Measurements from ENCODE around the gene MDH1B. TPM values are rescaled to one million over a fixed set of nuclear protein-coding genes. Genes with fewer than 3 reads are reported as not detected.

The MDH1B gene
- total RNA-seq, 2 donors from 2014 or later: 0.20 TPM; not detected in 1

DNA sequence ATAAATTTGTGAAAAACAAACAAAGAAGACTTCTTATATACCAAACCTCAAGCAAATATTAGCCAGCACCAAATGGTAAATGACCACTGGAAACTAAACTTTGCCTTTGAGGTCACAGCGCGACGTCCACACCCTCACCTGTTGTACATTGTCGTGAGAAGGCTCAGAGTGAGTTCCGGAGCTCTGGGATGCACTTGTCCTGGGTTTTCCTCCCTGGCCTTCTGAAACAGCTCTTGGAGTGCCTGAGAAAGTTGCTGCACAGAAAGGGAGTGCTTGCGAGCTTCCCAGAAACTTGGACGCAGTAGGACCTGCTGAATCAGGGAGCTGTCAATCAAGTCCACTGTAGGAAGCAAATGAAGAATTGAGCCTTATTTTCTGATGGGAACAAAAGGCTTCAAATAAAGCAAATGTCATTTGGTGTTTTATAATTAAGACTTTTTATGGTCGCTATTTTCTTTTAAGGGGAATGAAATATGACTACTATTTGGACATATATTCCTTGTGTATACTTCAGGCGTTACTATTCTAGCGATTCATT lies 57.9 kb downstream of the MDH1B start:
- ATAC-seq (peak; percentile 51), DNase-seq (peak in 1 of 2 donors; percentile 13)
- intact Hi-C loops (cut with DNase I, micrococcal nuclease): no loop called here

DNA sequence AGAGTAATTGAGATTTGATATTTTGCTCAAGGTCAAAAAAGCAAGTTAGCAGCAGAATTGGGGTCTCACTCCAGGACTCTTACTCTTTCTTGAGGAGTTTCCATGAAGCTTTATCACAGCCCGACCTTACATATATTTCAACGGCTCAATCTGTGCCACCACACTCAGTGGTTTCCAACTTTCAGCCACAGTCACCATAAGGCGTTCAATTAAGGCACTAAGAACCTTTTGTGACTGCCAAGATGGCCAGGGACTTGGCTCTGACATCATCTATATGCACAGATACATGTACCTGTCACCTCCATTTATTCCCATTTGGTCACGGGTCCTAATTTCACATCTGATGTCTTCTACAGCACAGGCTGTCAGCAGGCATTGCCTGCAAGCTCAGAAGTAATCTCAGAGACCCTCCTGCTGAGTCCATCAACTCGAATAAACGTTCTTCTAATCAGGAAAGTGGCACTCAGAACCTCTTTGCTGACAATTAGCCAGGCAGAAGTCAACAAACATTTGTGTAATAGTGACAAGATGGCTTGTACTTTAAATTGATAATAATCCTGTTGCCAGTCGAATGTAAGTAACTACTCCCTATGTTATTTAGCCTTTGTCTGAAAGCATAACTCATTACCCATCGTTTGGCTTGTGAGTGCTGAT lies 63.0 kb downstream of the MDH1B start:
- no peak for ATAC-seq
- intact Hi-C loops (cut with DNase I, micrococcal nuclease): no loop called here
- DNase-seq: no peak

DNA sequence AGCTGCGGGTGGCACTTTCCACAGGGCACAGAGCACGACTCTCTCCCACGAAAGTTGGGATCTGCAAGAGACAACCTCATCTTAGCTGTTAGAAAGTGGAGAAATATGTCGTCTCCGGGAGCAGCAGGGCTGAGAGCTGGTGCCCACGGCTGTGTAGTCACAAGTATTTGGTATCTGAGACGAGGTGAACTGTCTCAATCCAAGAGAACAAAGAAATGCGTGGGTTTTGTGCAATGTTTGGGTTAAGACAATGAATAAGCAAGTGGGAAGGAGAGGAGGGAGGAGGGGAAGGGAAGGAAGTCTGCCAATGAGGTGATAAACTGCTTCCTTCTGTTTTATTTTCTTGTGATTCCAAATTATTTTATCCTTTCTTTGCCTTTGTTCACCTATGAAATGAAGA lies 65.0 kb downstream of the MDH1B start:
- DNase-seq (no peak), ATAC-seq (no peak)
- intact Hi-C loops (cut with DNase I, micrococcal nuclease): no loop called here

DNA sequence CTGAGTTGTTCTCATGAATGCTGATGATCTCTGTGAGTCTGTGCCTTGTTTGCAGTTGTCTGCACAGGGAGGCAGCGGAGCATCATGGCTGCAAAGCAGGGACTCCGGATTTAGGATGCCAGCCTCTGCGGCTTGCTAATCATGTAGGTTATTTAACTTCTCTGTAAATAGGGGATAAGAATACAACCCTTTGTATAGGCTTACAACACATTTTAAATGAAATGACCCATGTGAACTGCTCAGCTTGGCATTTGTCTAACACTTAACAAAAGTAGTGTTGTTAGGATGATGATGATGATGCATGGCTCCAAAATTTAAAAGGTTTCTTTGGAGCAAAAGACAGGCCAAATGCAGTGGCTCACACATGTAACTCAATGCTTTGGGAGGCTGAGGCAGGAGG lies 66.3 kb downstream of the MDH1B start:
- ATAC-seq (no peak), DNase-seq (no peak)
- intact Hi-C loops (cut with DNase I, micrococcal nuclease): loop anchor here in 1 of 2 donors (5.0 to 10.0 kb wide), 2 partner anchors 86 to 778 kb away; no protein-coding TSS in a partner anchor

DNA sequence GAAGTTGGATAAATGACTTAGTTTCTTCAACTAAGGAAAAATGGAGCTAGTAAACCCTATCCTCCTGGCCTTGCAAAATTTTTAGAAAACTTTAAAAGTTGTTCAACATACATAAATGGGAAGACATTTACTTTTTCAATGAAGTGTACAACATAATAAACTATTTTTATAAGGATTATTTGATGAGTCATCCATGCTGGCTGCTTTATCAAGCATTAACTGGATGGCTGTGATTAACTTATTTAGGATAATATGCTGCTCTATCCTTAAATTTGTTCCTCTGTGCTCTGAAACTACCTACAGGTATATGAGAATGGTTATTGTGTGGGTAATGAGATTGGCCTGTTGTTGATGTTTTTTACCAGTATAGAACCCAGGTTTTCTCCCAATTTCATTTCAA lies 68.2 kb downstream of the MDH1B start:
- DNase-seq (no peak), ATAC-seq (no peak)
- intact Hi-C loops (cut with DNase I, micrococcal nuclease): loop anchor here in 1 of 2 donors (5.0 to 10.0 kb wide), 2 partner anchors 88 to 780 kb away; no protein-coding TSS in a partner anchor

DNA sequence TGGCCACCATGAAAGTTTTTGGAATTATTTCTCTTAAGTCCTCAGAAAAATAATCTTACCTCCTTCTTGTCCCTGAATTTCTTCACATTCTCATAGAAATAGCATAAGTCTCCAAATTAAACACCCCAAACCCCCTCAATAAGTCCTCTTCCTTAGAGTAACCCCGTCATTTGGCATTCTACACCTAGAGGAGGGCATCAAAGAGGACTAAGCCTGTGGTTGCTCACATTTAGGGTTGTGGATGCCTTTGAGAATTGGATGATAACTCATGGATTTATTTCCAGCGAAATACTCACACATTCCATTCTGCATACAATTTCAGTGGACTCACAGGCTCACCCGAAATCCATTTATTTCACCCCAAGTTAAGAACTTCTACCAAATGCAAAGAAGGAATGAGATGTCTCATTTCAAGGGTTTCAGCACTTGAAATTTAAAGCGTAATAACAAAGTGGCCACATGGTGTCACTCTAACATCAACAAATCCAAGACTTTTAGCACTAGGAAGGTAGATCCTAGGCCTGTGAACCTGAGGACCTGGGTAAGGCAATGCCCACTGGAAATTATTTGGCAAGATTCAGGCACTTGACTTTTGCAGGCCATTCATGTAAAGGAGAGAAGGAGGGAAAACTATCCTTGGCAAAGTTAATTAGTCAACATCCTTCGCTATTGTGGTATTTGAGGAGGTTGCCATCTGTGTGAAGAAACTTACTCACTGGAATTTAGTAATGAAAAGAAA lies 71.6 kb downstream of the MDH1B start:
- intact Hi-C loops (cut with DNase I, micrococcal nuclease): loop anchor here in 1 of 2 donors (10.0 kb wide), 1 partner anchor 91 kb away; no protein-coding TSS in a partner anchor
- peak in 1 of 2 donors; percentile 8 for DNase-seq
- ATAC-seq: peak; percentile 78

DNA sequence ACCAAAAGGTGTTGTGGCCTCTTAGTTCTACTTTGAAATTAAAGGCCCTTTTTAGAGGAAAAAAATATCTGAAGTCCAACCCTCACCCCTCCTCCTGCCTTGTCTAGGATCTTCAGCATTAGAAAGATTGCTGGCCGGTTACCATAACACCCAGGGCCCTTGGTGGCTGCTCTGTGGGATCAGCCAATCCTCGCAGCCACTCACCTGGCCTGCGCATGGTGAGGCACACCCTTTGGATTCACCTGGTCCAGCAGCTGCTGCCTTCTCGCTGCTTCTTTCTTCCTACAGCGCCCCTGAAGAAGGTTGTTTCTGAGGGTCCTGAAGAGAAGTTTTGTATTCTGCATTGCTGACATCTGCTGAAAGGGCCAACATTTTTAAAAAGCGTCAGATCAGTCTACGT lies 72.2 kb downstream of the MDH1B start:
- intact Hi-C loops (cut with DNase I, micrococcal nuclease): loop anchor here in 1 of 2 donors (10.0 kb wide), 1 partner anchor 92 kb away; no protein-coding TSS in a partner anchor
- DNase-seq (no peak), ATAC-seq (no peak)

DNA sequence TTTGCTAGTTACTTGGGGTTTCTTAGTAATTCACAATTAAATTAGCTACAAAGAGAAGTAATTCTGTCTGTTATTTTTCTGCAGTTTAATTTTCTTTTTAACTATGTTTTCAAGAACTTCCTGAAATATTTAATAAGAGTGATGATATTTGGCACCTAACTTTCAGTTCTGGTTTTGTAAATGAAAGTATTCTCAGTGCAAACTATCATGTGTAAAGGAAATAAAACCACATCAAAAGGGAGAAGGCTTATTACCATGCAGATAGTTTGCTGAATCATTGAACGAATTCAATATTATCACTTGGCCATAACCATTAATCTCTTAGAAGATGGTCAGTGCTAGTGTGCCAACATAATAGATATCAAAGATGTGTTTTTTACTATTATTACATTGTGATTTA lies 76.1 kb downstream of the MDH1B start:
- ATAC-seq: no peak
- intact Hi-C loops (cut with DNase I, micrococcal nuclease): no loop called here

DNA sequence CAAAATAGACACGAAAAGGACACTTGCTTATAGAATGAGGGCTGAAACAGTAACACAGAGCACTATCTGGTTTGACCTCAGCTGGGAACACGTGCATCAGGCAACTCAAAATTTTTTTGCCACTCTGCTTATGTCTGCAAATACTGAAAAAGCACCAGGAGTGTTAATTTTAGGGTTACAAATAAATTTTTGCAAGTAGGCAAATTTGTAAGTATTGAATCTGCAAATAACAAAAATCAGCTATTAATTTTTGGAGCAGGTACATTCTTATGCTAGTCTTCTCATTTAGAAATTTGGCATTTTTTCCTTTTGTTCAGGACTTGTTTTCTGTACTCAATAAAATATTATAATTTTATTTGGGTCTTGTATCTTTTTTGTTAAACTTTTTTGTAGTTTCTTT lies 76.7 kb downstream of the MDH1B start:
- DNase-seq (no peak), ATAC-seq (no peak)
- intact Hi-C loops (cut with DNase I, micrococcal nuclease): no loop called here

More for the DNA sequence above, 76.1 kb downstream of the MDH1B start:
- DNase-seq: no peak

Small RNA genes lying within 50 kb of the gene (microRNA-seq; reads per million reads assigned to microRNA genes)
- 0 reads per million in 2 donors for gene MIR3130-1
- gene MIR3130-2: 0 reads per million in 2 donors

Other genes with a start within 250 kb of the MDH1B start
- not detected for gene FAM237A, start 122.8 kb downstream of the MDH1B start, total RNA-seq
- gene DYTN, start 46.9 kb downstream of the MDH1B start, total RNA-seq: not detected
- 10 to 100 TPM; 19.1 to 21.8 TPM for gene FASTKD2, start 278 bp upstream of the MDH1B start, total RNA-seq
- not detected for gene CPO, start 174.2 kb upstream of the MDH1B start, total RNA-seq